Measurements from ENCODE around the gene METTL24. TPM values are rescaled to one million over a fixed set of nuclear protein-coding genes. Genes with fewer than 3 reads are reported as not detected.

METTL24 gene
- total and polyA plus RNA-seq, 10 of the 15 experiments (the other 5 are each of a cell fraction or from before 2014, with no cell fraction given) = 0.20 TPM; not detected in 9

DNA sequence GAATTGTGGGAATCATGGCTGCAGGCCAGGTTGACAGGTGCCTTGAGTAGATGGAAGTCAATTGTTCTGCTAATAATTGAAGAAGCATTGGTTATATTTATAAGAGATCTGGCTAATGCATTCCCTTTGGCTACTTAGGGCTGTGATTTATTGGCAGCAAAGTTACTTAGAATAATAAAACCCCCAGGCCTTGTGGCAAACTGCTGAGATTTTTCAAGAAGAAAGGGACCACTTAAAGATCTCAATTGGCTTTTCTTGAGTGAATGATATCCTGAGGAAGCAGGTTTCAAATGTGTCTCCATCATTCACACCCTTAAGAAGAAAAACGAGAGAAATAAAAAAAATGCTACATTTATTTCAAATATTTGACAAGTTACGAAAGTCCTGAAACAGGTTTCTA is 29.8 kb upstream of the METTL24 start:
- intact Hi-C loops (cut with micrococcal nuclease; ENCODE audit: unreplicated experiment) (no loop called here), in situ Hi-C loops (cut with MboI) (loop anchor here (5.0 kb wide), 1 partner anchor 336 kb away; no protein-coding TSS in a partner anchor)
- Histone ChIP-seq H2AFZ (ENCODE audit: control insufficient read depth, low read depth, low read length) (no peak overlapping the region), H3K9me3 (replicated peaks; ENCODE audit: control insufficient read depth, insufficient read depth, low read length) (no peaks in the 10 kb centered on the region), H3K27ac (ENCODE audit: control insufficient read depth, insufficient read depth) (no peak overlapping the region), H3K36me3 (ENCODE audit: control insufficient read depth in 2 of 2, insufficient read depth in 2 of 2, low read length in 1 of 2) (no peaks in the 10 kb centered on the region), H3K4me1 (ENCODE audit: control insufficient read depth, insufficient read depth, low read length) (no peaks in the 10 kb centered on the region), H3K27me3 (replicated peaks in 1 of 2; ENCODE audit: control insufficient read depth in 2 of 2, insufficient read depth in 2 of 2, low read length in 1 of 2) (no peaks in the 10 kb centered on the region), H3K4me2 (ENCODE audit: control insufficient read depth, insufficient read depth) (no peak overlapping the region), H3K4me3 (no peak overlapping the region), H3K9ac (ENCODE audit: control insufficient read depth, insufficient read depth, low read length) (no peak overlapping the region), H4K20me1 (ENCODE audit: control insufficient read depth, insufficient read depth) (no peaks in the 10 kb centered on the region), H3K79me2 (ENCODE audit: control insufficient read depth, insufficient read depth, low read length) (no peaks in the 10 kb centered on the region)
- ATAC-seq = no peak
- TF ChIP-seq FOXK2 (IDR thresholded peaks at IDR 0.05) (no peak), STAT3 (IDR thresholded peaks at IDR 0.05; ENCODE audit: low read depth, low read length) (no peak), ZZZ3 (IDR thresholded peaks at IDR 0.05; ENCODE audit: control insufficient read depth, insufficient read length, low read depth) (no peak), HSF1 (IDR thresholded peaks at IDR 0.05; ENCODE audit: low read depth, low read length) (no peak), MTA3 (IDR thresholded peaks at IDR 0.05; ENCODE audit: borderline replicate concordance, low read length) (no peak), RELB (IDR thresholded peaks at IDR 0.05; ENCODE audit: low read depth) (no peak), CREM (IDR thresholded peaks at IDR 0.05; ENCODE audit: low read depth) (no peak), STAT1 (conservative IDR thresholded peaks at IDR 0.05) (no peak), CHD2 (IDR thresholded peaks at IDR 0.05; ENCODE audit: borderline replicate concordance, low read depth, low read length) (no peak), HDAC6 (IDR thresholded peaks at IDR 0.05; ENCODE audit: unreplicated experiment) (no peak), E2F4 (IDR thresholded peaks at IDR 0.05; ENCODE audit: low read depth, low read length) (no peak), TARDBP (IDR thresholded peaks at IDR 0.05; ENCODE audit: borderline replicate concordance) (no peak), ZNF384 (IDR thresholded peaks at IDR 0.05; ENCODE audit: borderline replicate concordance, low read depth, low read length) (no peak), GABPA (IDR thresholded peaks at IDR 0.05; ENCODE audit: low read depth) (no peak), SREBF1 (IDR thresholded peaks at IDR 0.05; ENCODE audit: low read length) (no peak)
- TF ChIP-seq, protein P1, sequence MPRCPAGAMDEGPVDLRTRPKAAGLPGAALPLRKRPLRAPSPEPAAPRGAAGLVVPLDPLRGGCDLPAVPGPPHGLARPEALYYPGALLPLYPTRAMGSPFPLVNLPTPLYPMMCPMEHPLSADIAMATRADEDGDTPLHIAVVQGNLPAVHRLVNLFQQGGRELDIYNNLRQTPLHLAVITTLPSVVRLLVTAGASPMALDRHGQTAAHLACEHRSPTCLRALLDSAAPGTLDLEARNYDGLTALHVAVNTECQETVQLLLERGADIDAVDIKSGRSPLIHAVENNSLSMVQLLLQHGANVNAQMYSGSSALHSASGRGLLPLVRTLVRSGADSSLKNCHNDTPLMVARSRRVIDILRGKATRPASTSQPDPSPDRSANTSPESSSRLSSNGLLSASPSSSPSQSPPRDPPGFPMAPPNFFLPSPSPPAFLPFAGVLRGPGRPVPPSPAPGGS (IDR thresholded peaks at IDR 0.05; ENCODE audit: borderline replicate concordance, insufficient read depth, low read depth, low read length, poor library complexity, severe bottlenecking) = no peak
- TF ChIP-seq, protein P2, sequence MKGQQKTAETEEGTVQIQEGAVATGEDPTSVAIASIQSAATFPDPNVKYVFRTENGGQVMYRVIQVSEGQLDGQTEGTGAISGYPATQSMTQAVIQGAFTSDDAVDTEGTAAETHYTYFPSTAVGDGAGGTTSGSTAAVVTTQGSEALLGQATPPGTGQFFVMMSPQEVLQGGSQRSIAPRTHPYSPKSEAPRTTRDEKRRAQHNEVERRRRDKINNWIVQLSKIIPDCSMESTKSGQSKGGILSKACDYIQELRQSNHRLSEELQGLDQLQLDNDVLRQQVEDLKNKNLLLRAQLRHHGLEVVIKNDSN (IDR thresholded peaks at IDR 0.05; ENCODE audit: borderline replicate concordance, extremely low read length, insufficient read depth, low read depth, low read length) = no peak
- ChIA-PET CTCF (interaction anchor here (1.1 to 7.1 kb wide), 4 partner anchors 210 to 774 kb away, joined by 3 to 98 read pairs (median 40); partner anchors contain the start of genes CDC40 and WASF1), RAD21 (ENCODE audit: unreplicated experiment) (no interaction called here), POLR2A (no interaction called here), SMC1A (ENCODE audit: uncharacterized antibody, unreplicated experiment) (interaction anchor here (1.5 to 5.5 kb wide), 3 partner anchors 8 to 351 kb away, joined by 3 to 33 read pairs (median 6); no protein-coding TSS in a partner anchor)
- BruUV-seq (replicated peaks) = no TSS peak
- no peak for DNase-seq (ENCODE audit: low read depth, low spot score)
- FAIRE-seq = no peak
- 35% methylated on average over 2 of the region's 2 CpGs for WGBS (ENCODE audit: insufficient coverage, insufficient replicate concordance, low lambda C conversion rate, missing lambda C conversion rate)

All from GM12878 (cell line).